DOHH2 (cell line): Measurements from ENCODE around the gene POLR2A.

Experiments used
- H3F3A ChIP-seq: fragments of 200-600 bp; sonication (generic), shearing (Covaris generic); 2 replicates; pipeline ENCODE4 v1.6.0; 2016; ENCODE audit warnings: antibody characterized with exemption, mild to moderate bottlenecking; ENCODE audit not compliant: control insufficient read depth, insufficient read depth
- H3K27ac ChIP-seq: fragments of 200-600 bp; sonication (generic); 2 replicates; pipeline ENCODE4 v1.5.1; 2014; ENCODE audit warnings: low read depth, mild to moderate bottlenecking, low read length, moderate library complexity
- H3K27me3 ChIP-seq: fragments of 200-600 bp; sonication (generic); 2 replicates; pipeline ENCODE4 v1.6.1; 2014; ENCODE audit warnings: mild to moderate bottlenecking, low read length, mixed read lengths; ENCODE audit not compliant: control insufficient read depth
- H3K36me3 ChIP-seq: fragments of 200-600 bp; sonication (generic); 2 replicates; pipeline ENCODE4 v1.6.1; 2014; ENCODE audit warnings: mild to moderate bottlenecking, low read length, moderate library complexity, mixed read lengths; ENCODE audit not compliant: control insufficient read depth
- H3K4me1 ChIP-seq: fragments of 200-600 bp; sonication (generic); 2 replicates; pipeline ENCODE4 v1.6.1; 2014; ENCODE audit warnings: mild to moderate bottlenecking, low read length, mixed read lengths; ENCODE audit not compliant: control insufficient read depth
- H3K4me2 ChIP-seq: fragments of 200-600 bp; sonication (generic); 2 replicates; pipeline ENCODE4 v1.6.0; 2014; ENCODE audit warnings: mild to moderate bottlenecking, low read length, moderate library complexity
- H3K4me3 ChIP-seq: fragments of 200-600 bp; sonication (generic); 2 replicates; pipeline ENCODE4 v1.5.1; 2014; ENCODE audit warnings: mild to moderate bottlenecking, low read length, mixed read lengths
- H3K79me2 ChIP-seq: fragments of 200-600 bp; sonication (generic); 2 replicates; pipeline ENCODE4 v1.6.1; 2014; ENCODE audit warnings: mild to moderate bottlenecking, low read length, mixed read lengths; ENCODE audit not compliant: control insufficient read depth
- H3K9me2 ChIP-seq: fragments of 200-600 bp; sonication (generic); replicated peaks from 2 replicates; pipeline ENCODE4 v1.6.1; 2014; ENCODE audit warnings: mild to moderate bottlenecking, low read length, mixed read lengths; ENCODE audit not compliant: control insufficient read depth
- H3K9me3 ChIP-seq: fragments of 200-600 bp; sonication (generic); 2 replicates; pipeline ENCODE4 v1.6.1; 2014; ENCODE audit warnings: antibody characterized with exemption, low read length, mixed read lengths; ENCODE audit not compliant: control insufficient read depth, insufficient read depth
- H4K20me1 ChIP-seq: fragments of 200-600 bp; sonication (generic); 2 replicates; pipeline ENCODE4 v1.6.0; 2014; ENCODE audit warnings: low read depth, mild to moderate bottlenecking, antibody characterized with exemption, low read length, moderate library complexity; ENCODE audit not compliant: control insufficient read depth, insufficient read depth
- CTCF ChIP-seq: fragments of 200-600 bp; sonication (generic); IDR thresholded peaks from one replicate; pipeline ENCODE4 v1.5.1; 2014; ENCODE audit warnings: antibody characterized with exemption, mild to moderate bottlenecking, low read depth, low read length; ENCODE audit not compliant: poor library complexity, severe bottlenecking
- EZH2phosphoT487 ChIP-seq: fragments of 200-600 bp; sonication (generic); IDR thresholded peaks from 2 replicates; pipeline ENCODE4 v1.6.1; 2017; ENCODE audit warnings: borderline replicate concordance, mild to moderate bottlenecking, antibody characterized with exemption, low read length, moderate library complexity, mixed read lengths

POLR2A gene

GRCh38 chr17:7515911-7516610 lies 31.9 kb downstream of the POLR2A start:
- Histone ChIP-seq H3K4me1 (no peaks in the 10 kb centered on the region), H3K36me3 (peaks cover 39% of the 10 kb centered on the region)

GRCh38 chr17:7523033-7523432 lies 38.9 kb downstream of the POLR2A start:
- no peak overlapping the region for H3K4me2 ChIP-seq
- H3K27me3 ChIP-seq = no peaks in the 10 kb centered on the region
- H4K20me1 ChIP-seq = no peaks in the 10 kb centered on the region
- H3K9me2 ChIP-seq = no peaks in the 10 kb centered on the region
- no peaks in the 10 kb centered on the region for H3K36me3 ChIP-seq
- H3K27ac ChIP-seq = no peak overlapping the region
- TF ChIP-seq EZH2phosphoT487 = no peak
- peak; percentile 74 for TF ChIP-seq CTCF
- H3K4me1 ChIP-seq = no peaks in the 10 kb centered on the region
- no peaks in the 10 kb centered on the region for H3K79me2 ChIP-seq
- no peak overlapping the region for H3K4me3 ChIP-seq
- H3F3A ChIP-seq = no peaks in the 10 kb centered on the region
- no peaks in the 10 kb centered on the region for H3K9me3 ChIP-seq

More at GRCh38 chr17:7515911-7516610, 31.9 kb downstream of the POLR2A start:
- Histone ChIP-seq H3K27me3 (no peaks in the 10 kb centered on the region), H3K4me3 (no peak overlapping the region), H3F3A (0 out of 2 replicates have a peak, but pooled peaks cover 2% of the 10 kb centered on the region), H3K9me3 (no peaks in the 10 kb centered on the region), H3K79me2 (no peaks in the 10 kb centered on the region), H3K9me2 (no peaks in the 10 kb centered on the region), H3K27ac (no peak overlapping the region), H4K20me1 (no peaks in the 10 kb centered on the region), H3K4me2 (no peak overlapping the region)
- TF ChIP-seq EZH2phosphoT487 = no peak
- no peak for TF ChIP-seq CTCF

- Histone ChIP-seq H3K27me3 (no peaks in the 10 kb centered on the region), H3K4me1 (no peaks in the 10 kb centered on the region)
- TF ChIP-seq EZH2phosphoT487 (no peak), CTCF (no peak)
Measured at GRCh38 chr17:7528842-7529241, 44.7 kb downstream of the POLR2A start.

More at GRCh38 chr17:7528842-7529241, 44.7 kb downstream of the POLR2A start:
- Histone ChIP-seq H3K36me3 (no peaks in the 10 kb centered on the region), H4K20me1 (no peaks in the 10 kb centered on the region), H3K4me2 (no peak overlapping the region), H3K4me3 (no peak overlapping the region), H3F3A (no peaks in the 10 kb centered on the region), H3K9me3 (peaks cover 12% of the 10 kb centered on the region; the same call in 1 of the 2 replicates), H3K9me2 (no peaks in the 10 kb centered on the region), H3K79me2 (no peaks in the 10 kb centered on the region), H3K27ac (no peak overlapping the region)
